Epithelial cell of esophagus (primary cell): Measurements from ENCODE around the gene IRF6.

ENCODE experiments used
- DNase-seq: peaks from one replicate; pipeline ENCODE4 v3.0.0; 2010; ENCODE audit warnings: low read depth
- H3K4me3 ChIP-seq: 2 replicates; pipeline ENCODE4 v1.5.1; 2011; ENCODE audit warnings: mild to moderate bottlenecking, low read length, control low read depth
- CTCF ChIP-seq: IDR thresholded peaks from 2 replicates; pipeline ENCODE4 v1.5.1; 2011; ENCODE audit warnings: low read depth, mild to moderate bottlenecking, low read length, control low read depth, inconsistent platforms; ENCODE audit not compliant: insufficient read depth; ENCODE audit errors: missing control alignments

The IRF6 gene

DNA sequence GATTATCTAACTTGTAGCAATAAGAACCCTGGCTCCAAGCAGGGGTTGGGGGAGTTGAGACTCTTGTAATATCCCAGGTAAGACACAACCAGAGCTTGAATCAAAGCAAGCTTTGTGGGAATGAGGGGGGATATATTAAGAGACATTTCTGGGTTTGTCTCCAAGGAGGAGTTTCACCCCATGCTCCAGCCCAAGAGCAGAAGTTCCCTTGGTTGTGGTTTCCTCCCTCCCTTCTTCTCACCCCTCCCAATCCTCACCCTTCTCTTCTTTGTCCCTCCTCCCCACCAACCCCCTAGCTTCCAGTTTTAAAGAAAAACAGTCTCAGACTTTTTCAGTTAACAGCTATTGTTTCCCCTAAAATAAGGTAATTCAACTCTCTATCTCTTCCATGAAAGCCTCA, 38.2 kb downstream of the IRF6 start:
- no peak for DNase-seq
- H3K4me3 ChIP-seq, result no peak overlapping the region
- no peak for TF ChIP-seq CTCF

DNA sequence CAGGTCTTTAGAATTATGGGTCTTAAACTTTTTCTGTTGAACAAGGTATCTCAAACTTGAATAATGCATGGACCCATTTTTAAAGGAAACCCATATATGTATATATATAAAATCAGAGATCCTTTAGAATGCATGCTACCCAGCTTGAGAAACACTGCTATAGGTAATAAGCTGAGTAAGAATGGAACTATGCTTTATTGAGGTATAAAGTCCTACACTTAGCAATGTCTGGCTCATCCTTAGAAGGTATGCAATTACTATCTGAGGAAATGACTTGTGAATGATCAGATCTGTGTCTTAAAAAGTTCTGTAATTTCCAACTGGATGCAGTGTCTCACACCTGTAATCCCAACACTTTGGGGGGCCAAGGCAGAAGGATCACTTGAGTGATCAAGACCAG, 38.8 kb downstream of the IRF6 start:
- DNase-seq, result no peak
- no peak for TF ChIP-seq CTCF
- H3K4me3 ChIP-seq, result no peak overlapping the region

DNA sequence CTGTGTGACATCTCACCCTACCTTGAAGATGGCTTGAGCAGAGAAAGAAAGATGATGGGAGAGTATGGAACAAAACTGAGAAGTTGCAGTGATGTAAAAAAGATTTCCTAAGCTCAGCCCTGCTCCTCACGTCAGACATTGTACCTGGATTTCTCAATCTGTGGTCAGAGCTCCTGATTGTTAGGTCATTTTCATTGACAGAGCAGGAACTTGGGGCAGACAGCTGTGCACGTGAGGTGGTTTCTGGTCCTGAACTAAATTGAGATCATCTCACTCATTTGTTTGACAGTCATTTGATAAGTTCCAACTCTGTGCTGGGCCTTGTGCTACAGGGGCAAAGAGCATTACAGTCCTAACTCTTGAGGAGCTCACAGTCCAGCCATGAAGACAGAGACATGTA, 39.9 kb downstream of the IRF6 start:
- TF ChIP-seq CTCF, result no peak
- peak; percentile 36 for DNase-seq
- no peak overlapping the region for H3K4me3 ChIP-seq

DNA sequence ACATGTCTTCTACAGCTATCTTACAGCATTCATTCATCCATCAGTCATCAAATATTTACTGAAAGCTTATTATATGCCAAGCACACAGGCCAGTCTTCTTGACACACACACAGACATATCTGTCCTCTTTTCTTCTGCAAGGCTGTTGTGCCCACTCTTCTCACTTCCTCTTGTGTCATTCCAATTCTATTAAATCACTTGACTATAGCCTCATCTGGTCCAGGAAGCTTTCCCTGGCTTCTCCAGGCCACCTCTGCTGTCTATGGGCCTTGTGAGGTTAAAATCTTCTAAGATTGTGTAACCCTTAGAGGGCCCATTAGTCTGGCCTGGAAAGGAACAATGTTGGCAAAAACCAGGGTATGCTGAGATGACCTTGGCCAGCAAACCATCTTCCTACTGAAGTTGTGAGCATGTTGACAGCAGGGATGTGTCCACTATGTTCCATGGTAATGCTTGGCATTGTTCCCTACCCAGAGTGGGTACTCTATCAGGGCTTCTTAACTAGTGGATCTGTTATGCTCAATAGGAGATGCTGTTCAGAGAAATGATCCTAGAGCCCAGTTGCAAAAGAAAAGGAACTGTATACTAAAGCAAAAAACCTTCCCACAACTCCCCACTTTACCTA, 44.8 kb downstream of the IRF6 start:
- no peak for TF ChIP-seq CTCF
- no peak for DNase-seq
- no peak overlapping the region for H3K4me3 ChIP-seq

DNA sequence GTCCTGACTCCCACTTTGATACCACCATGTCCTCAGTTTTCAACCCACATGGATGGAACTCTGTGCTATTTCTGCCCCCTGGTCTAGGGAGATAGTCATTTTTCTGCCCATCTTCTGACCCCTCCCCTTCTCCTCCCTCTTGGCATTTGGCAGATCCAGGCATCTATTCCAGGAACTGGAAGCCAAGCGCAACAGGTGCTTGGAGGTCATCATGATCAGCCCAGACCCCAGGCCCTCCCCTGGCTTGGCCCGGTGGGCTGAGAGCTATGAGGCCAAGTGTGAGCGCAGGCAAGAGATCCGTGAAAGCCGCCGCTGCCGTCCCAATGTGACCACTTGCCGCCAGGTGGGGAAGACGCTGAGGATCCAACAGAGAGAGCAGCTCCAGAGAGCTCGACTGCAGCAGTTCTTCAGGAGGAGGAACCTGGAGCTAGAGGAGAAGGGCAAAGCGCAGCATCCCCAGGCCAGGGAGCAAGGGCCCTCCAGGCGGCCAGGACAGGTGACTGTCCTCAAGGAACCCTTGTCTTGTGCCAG, 46.0 kb downstream of the IRF6 start:
- TF ChIP-seq CTCF, result no peak

GRCh38 chr1:209758400-209758799, 47.5 kb downstream of the IRF6 start:
- H3K4me3 ChIP-seq, result no peak overlapping the region
- no peak for DNase-seq
- no peak for TF ChIP-seq CTCF

More for the DNA sequence above, 46.0 kb downstream of the IRF6 start:
- H3K4me3 ChIP-seq, result no peak overlapping the region
- no peak for DNase-seq
